Stimulated activated CD4-positive, alpha-beta T cell treated with anti-CD3 and anti-CD28 coated beads, TNF-alpha, amount 100 ng/mL, for 48 hours (primary cell): ENCODE results near the gene ELAVL1.
A peak's percentile ranks its signal among the peaks of the same experiment; 100 is the strongest.
"Not testable (repeated sequence)": the region's sequence is repeated elsewhere in the genome, so short reads cannot be mapped to it uniquely, and the experiment has no call there.

ENCODE experiments used
- DNase-seq, 3 donors: peaks; one replicate each; pipeline ENCODE4 v3.0.0-alpha.2; 2020; ENCODE audit warnings: low read depth in 3 of 3

The ELAVL1 gene

GRCh38 chr19:7924241-7924640, 81.2 kb downstream of the ELAVL1 start:
- DNase-seq: no peak

GRCh38 chr19:7923295-7924191, 81.9 kb downstream of the ELAVL1 start:
- no peak for DNase-seq

GRCh38 chr19:7922836-7923195, 82.6 kb downstream of the ELAVL1 start:
- DNase-seq: no peak

- DNase-seq: no peak
These were observed 83.2 kb downstream of the ELAVL1 start for GRCh38 chr19:7921967-7922835.

GRCh38 chr19:7921302-7921966, 84.0 kb downstream of the ELAVL1 start:
- DNase-seq: no peak

- DNase-seq: peak; percentile 96 to 100 (median 100)
These were observed 84.7 kb downstream of the ELAVL1 start for GRCh38 chr19:7920519-7921301.

GRCh38 chr19:7919610-7920518, 85.6 kb downstream of the ELAVL1 start, which contains the start of gene SNAPC2:
SNAPC2 (plus strand) TSS chr19:7920338; CDS start chr19:7920367, 29 bp downstream.
- DNase-seq: peak; percentile 95 to 97 (median 97)

GRCh38 chr19:7918615-7919421, 86.6 kb downstream of the ELAVL1 start:
- no peak for DNase-seq

- DNase-seq: not testable (repeated sequence)
These were observed 87.3 kb downstream of the ELAVL1 start for GRCh38 chr19:7918062-7918614.

GRCh38 chr19:7917267-7918061, 88.0 kb downstream of the ELAVL1 start:
- no peak for DNase-seq

- no peak for DNase-seq
These were observed 88.5 kb downstream of the ELAVL1 start for GRCh38 chr19:7916955-7917266.

- DNase-seq: peak in 1 of 3 donors; percentile 38
These were observed 89.1 kb downstream of the ELAVL1 start for GRCh38 chr19:7916103-7916954.

GRCh38 chr19:7915250-7916102, 90.0 kb downstream of the ELAVL1 start:
- no peak for DNase-seq

GRCh38 chr19:7914598-7915045, 90.8 kb downstream of the ELAVL1 start, which contains the start of gene TGFBR3L:
TGFBR3L (plus strand) TSS chr19:7914830.
- DNase-seq: no peak

GRCh38 chr19:7914099-7914498, 91.3 kb downstream of the ELAVL1 start:
- no peak for DNase-seq

- no peak for DNase-seq
These were observed 91.8 kb downstream of the ELAVL1 start for GRCh38 chr19:7913652-7914051.
